OCI-LY1 (cell line): ENCODE measurements around the gene NAV3.
A peak's percentile ranks its signal among the peaks of the same experiment; 100 is the strongest.

Experiments
- H2AFZ ChIP-seq: fragments of 200-600 bp; sonication (generic), shearing (Covaris generic); 2 replicates; pipeline ENCODE4 v1.6.0; 2014; ENCODE audit warnings: antibody characterized with exemption, mild to moderate bottlenecking, low read length
- H3F3A ChIP-seq: fragments of 200-600 bp; sonication (generic), shearing (Covaris generic); 2 replicates; pipeline ENCODE4 v1.6.0; 2014; ENCODE audit warnings: mild to moderate bottlenecking, antibody characterized with exemption, low read length, moderate library complexity; ENCODE audit not compliant: insufficient read depth
- H3K27ac ChIP-seq: fragments of 200-600 bp; sonication (generic); 2 replicates; pipeline ENCODE4 v1.5.1; 2014; ENCODE audit warnings: low read length, mixed run types, mild to moderate bottlenecking, low read depth; ENCODE audit not compliant: poor library complexity, severe bottlenecking
- H3K27me3 ChIP-seq: fragments of 200-600 bp; sonication (generic); 2 replicates; pipeline ENCODE4 v1.6.0; 2014; ENCODE audit warnings: antibody characterized with exemption, mild to moderate bottlenecking, low read length, moderate library complexity; ENCODE audit not compliant: insufficient read depth
- H3K36me3 ChIP-seq: fragments of 200-600 bp; sonication (generic); 2 replicates; pipeline ENCODE4 v1.6.1; 2014; ENCODE audit warnings: mild to moderate bottlenecking, antibody characterized with exemption, low read length, moderate library complexity, mixed read lengths; ENCODE audit not compliant: insufficient read depth
- H3K4me1 ChIP-seq: fragments of 200-600 bp; sonication (generic); 2 replicates; pipeline ENCODE4 v1.5.1; 2014; ENCODE audit warnings: mild to moderate bottlenecking, low read length, moderate library complexity; ENCODE audit not compliant: insufficient read depth, severe bottlenecking
- H3K4me2 ChIP-seq: fragments of 200-600 bp; sonication (generic), shearing (Covaris generic); 2 replicates; pipeline ENCODE4 v1.6.1; 2014; ENCODE audit warnings: low read length
- H3K4me3 ChIP-seq: fragments of 200-600 bp; sonication (generic); 2 replicates; pipeline ENCODE4 v1.5.1; 2014; ENCODE audit warnings: low read length, low read depth, mild to moderate bottlenecking, mixed read lengths; ENCODE audit not compliant: poor library complexity, severe bottlenecking
- H3K79me2 ChIP-seq: fragments of 200-600 bp; shearing (Covaris generic); 2 replicates; pipeline ENCODE4 v1.6.1; 2016; ENCODE audit warnings: mixed run types, low read length, mixed read lengths; ENCODE audit not compliant: insufficient read depth
- H3K9ac ChIP-seq: fragments of 200-600 bp; sonication (generic), shearing (Covaris generic); 2 replicates; pipeline ENCODE4 v1.6.1; 2014; ENCODE audit warnings: mild to moderate bottlenecking, low read length, mixed read lengths
- H3K9me2 ChIP-seq: fragments of 200-600 bp; sonication (generic), shearing (Covaris generic); 2 replicates; pipeline ENCODE4 v1.6.1; 2014; ENCODE audit warnings: low read depth, mild to moderate bottlenecking, low read length, mixed read lengths
- H3K9me3 ChIP-seq: fragments of 200-600 bp; shearing (Covaris generic); 2 replicates; pipeline ENCODE4 v1.6.1; 2014; ENCODE audit warnings: low read length, mixed read lengths
- H4K20me1 ChIP-seq: fragments of 200-600 bp; sonication (generic), shearing (Covaris generic); 2 replicates; pipeline ENCODE4 v1.6.0; 2016; ENCODE audit warnings: mild to moderate bottlenecking, low read length; ENCODE audit not compliant: insufficient read depth
- EZH2 ChIP-seq: fragments of 200-600 bp; sonication (generic), shearing (Covaris generic); IDR thresholded peaks from 2 replicates; pipeline ENCODE4 v1.8.0; 2017; ENCODE audit warnings: borderline replicate concordance, mixed run types, mild to moderate bottlenecking, antibody characterized with exemption, low read length, moderate library complexity, mixed read lengths
- TF ChIP-seq, protein P1 (sequence below): fragments of 200-600 bp; sonication (generic), shearing (Covaris generic); IDR thresholded peaks from 2 replicates; pipeline ENCODE4 v1.5.1; 2017; ENCODE audit warnings: mild to moderate bottlenecking, antibody characterized with exemption, low read length, moderate library complexity, mixed read lengths

The NAV3 gene

DNA sequence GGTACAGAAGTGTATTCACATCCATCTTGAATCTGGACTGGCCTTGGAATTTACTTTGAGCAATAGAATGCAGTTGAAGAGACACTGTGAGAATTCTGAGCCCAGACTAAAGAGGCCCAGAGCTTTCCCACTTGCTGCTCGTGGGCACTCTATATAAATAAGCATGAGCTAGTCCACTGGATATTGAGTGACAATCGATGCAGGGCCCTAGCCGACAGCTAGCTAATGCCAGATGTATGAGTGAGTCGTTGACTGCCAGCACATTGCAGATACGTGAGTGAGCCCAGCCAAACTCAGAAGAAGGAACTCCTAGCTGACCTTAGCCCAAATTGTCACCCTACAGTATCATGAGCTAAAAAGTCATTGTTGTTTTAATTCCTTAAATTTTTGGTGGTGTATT lies 24.9 kb downstream of the NAV3 start:
- Histone ChIP-seq H2AFZ (peak overlapping the region; percentile 62), H3K27me3 (no peaks in the 10 kb centered on the region), H3K4me1 (peaks cover 44% of the 10 kb centered on the region), H3F3A (no peaks in the 10 kb centered on the region), H3K9ac (no peak overlapping the region), H4K20me1 (no peaks in the 10 kb centered on the region), H3K4me3 (no peak overlapping the region), H3K4me2 (peak overlapping the region; percentile 4; the same call in 1 of the 2 replicates), H3K9me3 (no peaks in the 10 kb centered on the region), H3K36me3 (no peaks in the 10 kb centered on the region), H3K79me2 (no peaks in the 10 kb centered on the region), H3K27ac (peak overlapping the region; percentile 43), H3K9me2 (no peaks in the 10 kb centered on the region)
- TF ChIP-seq EZH2 = no peak
- TF ChIP-seq, protein P1, sequence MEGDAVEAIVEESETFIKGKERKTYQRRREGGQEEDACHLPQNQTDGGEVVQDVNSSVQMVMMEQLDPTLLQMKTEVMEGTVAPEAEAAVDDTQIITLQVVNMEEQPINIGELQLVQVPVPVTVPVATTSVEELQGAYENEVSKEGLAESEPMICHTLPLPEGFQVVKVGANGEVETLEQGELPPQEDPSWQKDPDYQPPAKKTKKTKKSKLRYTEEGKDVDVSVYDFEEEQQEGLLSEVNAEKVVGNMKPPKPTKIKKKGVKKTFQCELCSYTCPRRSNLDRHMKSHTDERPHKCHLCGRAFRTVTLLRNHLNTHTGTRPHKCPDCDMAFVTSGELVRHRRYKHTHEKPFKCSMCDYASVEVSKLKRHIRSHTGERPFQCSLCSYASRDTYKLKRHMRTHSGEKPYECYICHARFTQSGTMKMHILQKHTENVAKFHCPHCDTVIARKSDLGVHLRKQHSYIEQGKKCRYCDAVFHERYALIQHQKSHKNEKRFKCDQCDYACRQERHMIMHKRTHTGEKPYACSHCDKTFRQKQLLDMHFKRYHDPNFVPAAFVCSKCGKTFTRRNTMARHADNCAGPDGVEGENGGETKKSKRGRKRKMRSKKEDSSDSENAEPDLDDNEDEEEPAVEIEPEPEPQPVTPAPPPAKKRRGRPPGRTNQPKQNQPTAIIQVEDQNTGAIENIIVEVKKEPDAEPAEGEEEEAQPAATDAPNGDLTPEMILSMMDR = no peak

DNA sequence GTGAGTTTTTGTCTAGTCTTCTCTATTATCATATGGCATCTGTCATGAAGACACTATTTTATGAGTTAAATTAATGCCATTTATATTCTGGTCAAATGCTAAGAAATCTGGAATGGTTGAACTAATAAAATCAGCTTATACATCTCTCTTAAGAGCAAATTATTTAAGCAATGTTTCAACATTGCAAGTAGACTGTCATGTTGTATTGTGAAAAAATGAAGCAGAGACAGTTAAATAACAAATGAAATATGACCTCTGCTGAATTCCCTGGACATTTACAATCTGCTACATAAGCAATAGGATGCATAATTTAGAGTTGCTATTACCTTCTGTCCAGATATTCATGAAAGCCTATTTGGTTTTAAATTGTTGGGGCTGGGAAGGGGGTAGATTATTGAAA lies 30.6 kb downstream of the NAV3 start:
- Histone ChIP-seq H2AFZ (peak overlapping the region; percentile 66; the same call in 1 of the 2 replicates), H3K9ac (no peak overlapping the region), H3K27me3 (no peaks in the 10 kb centered on the region), H3K27ac (peak overlapping the region; percentile 26), H4K20me1 (no peaks in the 10 kb centered on the region), H3K9me3 (no peaks in the 10 kb centered on the region), H3F3A (no peaks in the 10 kb centered on the region), H3K4me1 (peaks cover 58% of the 10 kb centered on the region), H3K4me2 (no peak overlapping the region), H3K79me2 (no peaks in the 10 kb centered on the region), H3K9me2 (no peaks in the 10 kb centered on the region), H3K4me3 (no peak overlapping the region), H3K36me3 (no peaks in the 10 kb centered on the region)
- TF ChIP-seq, protein P1 = no peak
- TF ChIP-seq EZH2 = no peak

DNA sequence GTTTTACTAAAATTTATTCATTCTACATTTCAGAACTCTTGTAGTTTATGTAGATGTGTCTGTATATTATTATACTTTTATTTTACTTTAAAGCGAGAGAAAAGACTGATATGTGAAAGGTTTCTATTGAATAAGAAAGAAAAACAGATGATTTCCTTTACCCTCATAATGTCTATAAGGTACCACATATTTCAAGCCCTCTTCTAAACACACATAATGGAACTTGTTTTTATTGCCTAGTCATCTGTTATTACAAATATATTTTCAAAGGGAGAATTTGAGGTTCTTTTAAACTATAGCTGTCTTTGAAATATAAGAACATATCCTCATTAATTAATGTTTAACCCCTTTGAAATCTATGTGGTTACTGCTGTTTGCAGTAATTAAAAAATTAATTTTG lies 34.5 kb downstream of the NAV3 start:
- no peaks in the 10 kb centered on the region for H3K9me3 ChIP-seq
- no peaks in the 10 kb centered on the region for H3K79me2 ChIP-seq
- H3F3A ChIP-seq = no peaks in the 10 kb centered on the region
- H3K9me2 ChIP-seq = no peaks in the 10 kb centered on the region
- H3K36me3 ChIP-seq = no peaks in the 10 kb centered on the region
- no peaks in the 10 kb centered on the region for H4K20me1 ChIP-seq
- H3K27ac ChIP-seq = no peak overlapping the region
- no peak overlapping the region for H3K9ac ChIP-seq
- peaks cover 33% of the 10 kb centered on the region for H3K4me1 ChIP-seq
- H3K27me3 ChIP-seq = no peaks in the 10 kb centered on the region
- H3K4me3 ChIP-seq = no peak overlapping the region
- H3K4me2 ChIP-seq = no peak overlapping the region
- H2AFZ ChIP-seq = no peak overlapping the region
- TF ChIP-seq, protein P1 = no peak
- no peak for TF ChIP-seq EZH2
